ENCODE measurements around the gene DCHS2.
A peak's percentile ranks its signal among the peaks of the same experiment; 100 is the strongest.

GRCh38 chr4:154506253-154506652 lies 14.7 kb upstream of the DCHS2 start:
- TF ChIP-seq CTCF (IDR thresholded peaks at IDR 0.05 in 2 of 3, conservative IDR thresholded peaks at IDR 0.05 in 1 of 3; ENCODE audit: control insufficient read depth in 2 of 3, extremely low read depth in 1 of 3, insufficient read depth in 1 of 3, low read depth in 3 of 3, low read length in 3 of 3), result peak; percentile 55 to 61 (median 58); a peak in 5 of 6 replicates
- no peak for TF ChIP-seq MXI1 (IDR thresholded peaks at IDR 0.05; ENCODE audit: low read depth, low read length)
- no peak for TF ChIP-seq POLR2AphosphoS5 (IDR thresholded peaks at IDR 0.05; ENCODE audit: low read length)
- no peak for TF ChIP-seq CHD2 (IDR thresholded peaks at IDR 0.05; ENCODE audit: borderline replicate concordance, low read depth, low read length)
- TF ChIP-seq EZH2 (IDR thresholded peaks at IDR 0.05; ENCODE audit: borderline replicate concordance, control insufficient read depth, low read depth, low read length), result no peak
- no peak for TF ChIP-seq USF2 (IDR thresholded peaks at IDR 0.05; ENCODE audit: borderline replicate concordance, low read depth, low read length)
- no peak for TF ChIP-seq ATF2 (IDR thresholded peaks at IDR 0.05; ENCODE audit: low read length)
- TF ChIP-seq USF1 (IDR thresholded peaks at IDR 0.05; ENCODE audit: borderline replicate concordance, extremely low read length, insufficient read depth, low read depth, low read length), result no peak
- no peak for TF ChIP-seq ZBTB33 (IDR thresholded peaks at IDR 0.05)
- TF ChIP-seq MAX (IDR thresholded peaks at IDR 0.05; ENCODE audit: low read depth, low read length), result no peak
- TF ChIP-seq YY1 (IDR thresholded peaks at IDR 0.05; ENCODE audit: low read depth, low read length), result no peak
- no peak for TF ChIP-seq HDAC2 (IDR thresholded peaks at IDR 0.05)
- no peak for TF ChIP-seq TAF1 (IDR thresholded peaks at IDR 0.05; ENCODE audit: borderline replicate concordance, low read depth, low read length)

All from GM12878 (cell line).